ENCODE data around the gene AOAH. TPM values are rescaled to one million over a fixed set of nuclear protein-coding genes. Genes with fewer than 3 reads are reported as not detected.
A peak's percentile ranks its signal among the peaks of the same experiment; 100 is the strongest.

AOAH gene
- total and polyA plus RNA-seq, 8 donors, result 1.6 to 35.8 (median 4.3) TPM; not detected in 1

GRCh38 chr7:36598054-36598674 lies 126.1 kb downstream of the AOAH start:
- Histone ChIP-seq H3K27me3 (no peaks in the 10 kb centered on the region), H3K27ac (no peak overlapping the region), H3K4me1 (peaks cover 0 to 19% (median 4%) of the 10 kb centered on the region in 4 donors), H3K9me3 (no peaks in the 10 kb centered on the region), H3K4me3 (no peak overlapping the region), H3K36me3 (peaks cover 0 to 6% (median 0%) of the 10 kb centered on the region in 4 donors)
- DNase-seq, result no peak
- intact Hi-C loops (cut with DNase I; ENCODE audit: low total_unique reads), result no loop called here
- WGBS, 5 donors, result 65 to 88% (median 83%) methylated on average over 3 of the region's 3 CpGs
- TF ChIP-seq POLR2AphosphoS5 (IDR thresholded peaks at IDR 0.05), result no peak
- no peak for TF ChIP-seq POLR2A (IDR thresholded peaks at IDR 0.05)
- TF ChIP-seq EP300 (IDR thresholded peaks at IDR 0.05), result no peak
- no peak for TF ChIP-seq CTCF (IDR thresholded peaks at IDR 0.05)

GRCh38 chr7:36597090-36597773 lies 127.1 kb downstream of the AOAH start:
- no peaks in the 10 kb centered on the region for H3K9me3 ChIP-seq
- DNase-seq, result no peak
- H3K36me3 ChIP-seq, result peaks cover 0 to 6% (median 0%) of the 10 kb centered on the region in 4 donors
- no peaks in the 10 kb centered on the region for H3K27me3 ChIP-seq
- intact Hi-C loops (cut with DNase I; ENCODE audit: low total_unique reads), result no loop called here
- 46 to 62% (median 53%) methylated on average over 7 of the region's 7 CpGs for WGBS, 5 donors
- H3K27ac ChIP-seq, result no peak overlapping the region
- TF ChIP-seq POLR2AphosphoS5 (IDR thresholded peaks at IDR 0.05), result no peak
- no peak overlapping the region for H3K4me3 ChIP-seq
- H3K4me1 ChIP-seq, result peaks cover 0 to 19% (median 4%) of the 10 kb centered on the region in 4 donors

- H3K9me3 ChIP-seq, result no peaks in the 10 kb centered on the region
- intact Hi-C loops (cut with DNase I; ENCODE audit: low total_unique reads), result no loop called here
- TF ChIP-seq EP300 (IDR thresholded peaks at IDR 0.05), result no peak
- no peak for TF ChIP-seq POLR2AphosphoS5 (IDR thresholded peaks at IDR 0.05)
- TF ChIP-seq CTCF (IDR thresholded peaks at IDR 0.05), result no peak
- TF ChIP-seq POLR2A (IDR thresholded peaks at IDR 0.05), result no peak
- WGBS, 5 donors, result 87 to 95% (median 93%) methylated on average over 2 of the region's 2 CpGs
- no peak overlapping the region for H3K4me3 ChIP-seq
- no peaks in the 10 kb centered on the region for H3K4me1 ChIP-seq
- no peaks in the 10 kb centered on the region for H3K27me3 ChIP-seq
- H3K36me3 ChIP-seq, result peaks cover 0 to 6% (median 0%) of the 10 kb centered on the region in 4 donors
- DNase-seq, result no peak
- no peak overlapping the region for H3K27ac ChIP-seq
Measured at GRCh38 chr7:36594445-36594844, 129.8 kb downstream of the AOAH start.

- TF ChIP-seq POLR2AphosphoS5 (IDR thresholded peaks at IDR 0.05) (no peak), EP300 (IDR thresholded peaks at IDR 0.05) (no peak), POLR2A (IDR thresholded peaks at IDR 0.05) (no peak), CTCF (IDR thresholded peaks at IDR 0.05) (no peak)
- no peak overlapping the region for H3K4me3 ChIP-seq
- 75 to 95% (median 88%) methylated on average over 3 of the region's 3 CpGs for WGBS, 5 donors
- no peaks in the 10 kb centered on the region for H3K4me1 ChIP-seq
- no peaks in the 10 kb centered on the region for H3K27me3 ChIP-seq
- DNase-seq, result no peak
- intact Hi-C loops (cut with DNase I; ENCODE audit: low total_unique reads), result no loop called here
- H3K9me3 ChIP-seq, result no peaks in the 10 kb centered on the region
- peak overlapping the region in 1 of 5 donors; percentile 47 for H3K27ac ChIP-seq
- peaks cover 0 to 6% (median 0%) of the 10 kb centered on the region in 4 donors for H3K36me3 ChIP-seq
Measured at GRCh38 chr7:36591636-36592035, 132.7 kb downstream of the AOAH start.

GRCh38 chr7:36589391-36589790 lies 134.9 kb downstream of the AOAH start:
- intact Hi-C loops (cut with DNase I; ENCODE audit: low total_unique reads), result no loop called here
- Histone ChIP-seq H3K4me1 (no peaks in the 10 kb centered on the region), H3K36me3 (peaks cover 0 to 6% (median 0%) of the 10 kb centered on the region in 4 donors), H3K27me3 (no peaks in the 10 kb centered on the region), H3K27ac (no peak overlapping the region), H3K9me3 (no peaks in the 10 kb centered on the region), H3K4me3 (no peak overlapping the region)
- 73 to 95% (median 92%) methylated on average over 3 of the region's 3 CpGs for WGBS, 5 donors
- no peak for DNase-seq
- TF ChIP-seq POLR2A (IDR thresholded peaks at IDR 0.05) (no peak), CTCF (IDR thresholded peaks at IDR 0.05) (no peak), POLR2AphosphoS5 (IDR thresholded peaks at IDR 0.05) (no peak), EP300 (IDR thresholded peaks at IDR 0.05) (no peak)
